HG03460 (cell line): ENCODE results near the gene PRDM16.

ENCODE experiments used
- ATAC-seq: cut with Tn5 transposase; IDR thresholded peaks from one replicate; pipeline ENCODE4 v1.9.1; 2021; ENCODE audit not compliant: unreplicated experiment

Gene PRDM16

DNA sequence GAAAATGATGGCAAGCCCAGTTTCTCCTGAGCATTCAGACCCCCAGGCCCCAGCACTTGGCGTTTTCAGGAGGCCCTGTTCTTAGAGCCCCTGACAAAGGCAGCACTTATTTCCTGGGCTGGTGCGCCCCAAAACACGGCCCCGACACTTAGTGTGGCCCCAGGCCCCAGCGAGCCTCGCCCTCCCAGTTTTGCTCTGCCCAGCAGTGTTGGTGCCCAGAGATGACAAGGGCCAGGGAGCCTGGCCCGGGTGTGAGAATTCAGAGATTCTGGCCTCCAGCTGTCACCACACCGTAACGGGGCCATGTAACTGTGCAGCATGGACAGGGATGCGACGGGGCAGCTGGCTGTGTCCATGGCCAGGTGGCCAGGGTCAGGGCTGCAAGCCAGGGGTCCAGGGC, 367.4 kb downstream of the PRDM16 start:
- ATAC-seq, result no peak

DNA sequence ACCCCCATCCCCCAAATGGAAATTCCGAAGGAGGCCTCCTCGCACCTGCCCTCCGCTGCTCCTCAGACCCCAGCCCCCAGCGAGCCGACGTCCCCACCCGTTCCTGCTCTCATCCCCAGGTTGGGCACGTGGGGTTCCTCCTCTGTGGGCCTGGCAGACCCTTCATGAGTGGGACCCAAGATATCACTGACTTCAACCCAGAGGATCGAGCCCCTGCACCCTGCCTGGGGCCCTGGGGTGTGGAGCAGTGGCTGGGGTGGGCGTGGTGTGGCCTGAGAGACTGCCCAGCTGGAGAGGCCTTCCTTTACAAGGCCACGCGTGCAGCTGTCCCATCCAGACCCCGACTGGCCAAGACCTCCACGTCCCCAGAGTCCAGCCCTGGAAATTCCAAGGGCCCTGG, 367.9 kb downstream of the PRDM16 start:
- no peak for ATAC-seq

DNA sequence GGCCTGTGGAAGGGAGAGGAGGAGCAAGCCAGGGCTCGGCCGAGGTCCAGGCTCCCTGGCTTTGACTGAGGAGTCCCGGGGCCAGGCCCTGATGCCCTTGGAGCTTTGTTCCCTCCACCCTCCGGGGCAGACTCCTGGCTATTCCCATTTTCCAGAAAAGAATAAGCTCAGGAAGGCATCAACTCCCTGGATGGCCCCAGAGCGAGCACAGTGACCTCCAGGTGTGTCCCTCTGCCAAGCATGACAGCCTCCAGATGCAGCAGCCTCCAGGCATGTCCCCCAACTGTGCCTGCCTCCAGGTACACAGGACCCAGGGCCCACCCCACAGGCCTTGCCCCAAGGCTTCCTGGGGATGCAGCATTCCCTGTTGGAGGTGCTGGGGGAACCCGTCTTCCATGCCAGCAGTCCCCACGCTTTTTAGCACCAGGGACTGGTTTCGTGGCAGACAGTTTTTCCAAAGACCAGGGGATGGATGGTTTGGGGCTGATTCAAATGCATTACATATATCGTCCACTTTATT, 369.7 kb downstream of the PRDM16 start:
- no peak for ATAC-seq

DNA sequence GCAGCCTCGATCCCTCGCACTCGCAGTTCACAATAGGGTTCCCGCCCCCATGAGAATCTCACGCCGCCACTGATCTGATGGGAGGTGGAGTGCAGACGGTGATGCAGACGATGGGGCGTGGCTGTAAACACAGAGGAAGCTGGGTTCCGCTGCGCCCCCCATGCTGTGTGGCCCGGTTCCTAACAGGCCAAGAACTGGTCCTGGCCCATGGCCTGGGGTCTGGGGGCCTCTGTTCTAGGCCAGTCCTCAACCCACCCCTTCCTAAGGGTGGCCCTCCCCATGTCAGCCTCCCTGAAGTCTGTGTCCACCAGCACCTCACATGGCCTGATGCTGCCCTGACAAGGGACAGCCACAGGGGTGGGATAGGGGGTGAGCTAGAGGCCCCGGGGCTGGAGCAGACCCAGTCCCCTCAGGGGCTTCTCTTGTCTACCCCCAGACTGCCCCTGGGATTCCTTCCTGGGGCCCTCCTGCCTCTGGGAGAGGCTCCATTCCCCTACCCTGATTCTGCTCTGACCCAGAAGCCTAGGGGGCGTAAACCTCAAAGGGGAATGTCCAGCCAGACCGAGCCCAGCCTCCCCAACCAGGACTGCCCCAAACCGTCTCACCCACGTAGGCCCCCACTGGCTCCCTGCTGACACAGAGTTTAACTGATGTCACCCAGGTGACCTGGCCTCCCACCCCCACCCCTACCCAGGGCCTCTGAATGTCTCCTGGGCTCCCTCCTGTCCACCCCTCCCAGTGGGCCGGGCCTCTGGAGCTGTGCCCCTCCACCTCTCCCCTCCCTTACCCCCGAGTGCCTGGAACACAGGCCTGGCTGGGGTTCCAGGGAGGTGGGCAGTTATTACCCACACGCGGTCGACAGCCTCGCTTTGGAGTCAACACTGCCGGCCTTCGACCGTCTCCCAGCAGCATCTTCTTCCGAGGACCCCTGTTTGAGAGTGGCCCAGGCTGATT, 370.6 kb downstream of the PRDM16 start:
- no peak for ATAC-seq

DNA sequence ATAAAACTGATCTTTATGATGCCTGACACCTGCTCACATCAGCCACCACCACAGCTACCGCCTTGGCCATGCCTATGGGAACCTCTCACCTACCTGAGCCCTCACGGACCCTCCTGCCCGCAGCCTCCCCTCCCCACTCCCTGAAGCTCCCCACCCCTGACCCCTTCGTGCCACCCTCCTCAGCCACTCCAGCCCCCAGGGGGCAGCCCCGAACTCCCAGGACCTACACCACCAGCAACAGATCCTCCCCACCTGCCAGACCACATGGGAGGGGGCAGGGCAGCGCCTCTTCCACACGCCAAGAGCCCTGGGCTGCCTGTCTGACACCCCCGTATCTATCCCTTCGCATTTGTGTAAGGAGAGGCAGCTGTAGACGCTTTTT, 371.3 kb downstream of the PRDM16 start:
- no peak for ATAC-seq

DNA sequence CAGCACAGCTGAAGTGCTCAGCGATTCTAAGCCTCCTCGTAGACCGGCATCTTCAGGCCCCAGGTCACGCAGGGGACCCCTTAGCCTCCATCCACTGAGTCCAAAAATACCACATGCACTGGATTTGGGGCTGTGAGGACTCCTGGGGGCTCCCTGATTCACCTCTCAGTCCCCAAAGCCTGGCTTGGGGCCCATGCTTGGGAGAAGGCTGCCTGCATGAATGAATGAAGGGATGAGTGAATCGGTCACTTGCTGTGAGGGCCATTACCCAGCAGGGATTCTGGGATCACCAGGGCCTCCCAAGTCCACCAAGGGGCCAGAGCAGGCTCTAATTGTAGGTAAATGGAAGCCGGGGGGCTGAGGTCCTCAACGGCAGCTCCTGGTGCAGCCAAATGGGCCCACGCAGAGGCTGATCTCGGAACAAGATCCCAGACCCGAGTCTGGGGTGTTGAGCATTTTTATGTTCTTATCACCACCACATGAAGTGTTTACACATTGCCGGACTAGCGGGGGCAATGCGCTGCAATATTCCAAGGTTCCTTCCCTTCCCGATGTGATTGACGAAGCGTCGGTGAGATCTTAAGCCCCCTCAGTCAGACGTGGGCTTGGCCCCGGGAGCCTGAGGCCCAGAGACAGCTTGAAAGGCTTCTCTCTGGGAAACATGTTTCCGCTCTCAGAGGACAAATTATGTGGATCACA, 371.9 kb downstream of the PRDM16 start:
- ATAC-seq, result no peak

DNA sequence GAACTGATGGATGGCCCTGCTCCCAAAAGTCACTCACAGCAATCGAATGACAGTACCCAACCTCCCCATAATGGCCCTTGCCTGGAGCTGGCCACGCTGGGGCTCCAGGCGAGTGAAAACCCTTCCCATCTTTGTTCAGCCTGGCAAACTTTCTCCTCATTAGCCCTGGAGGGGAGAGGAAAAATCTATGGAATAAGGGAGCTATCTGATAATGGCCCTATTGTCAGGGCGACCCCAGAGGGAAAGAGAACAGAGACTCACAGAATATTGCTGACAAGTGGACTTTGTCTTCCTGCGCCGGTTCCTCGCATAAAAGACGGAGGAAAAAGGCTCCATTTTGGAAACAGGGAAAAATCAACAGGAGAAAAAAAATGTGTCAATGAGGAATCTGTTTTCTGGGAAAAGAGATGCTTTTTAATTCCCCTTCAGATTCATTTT, 372.4 kb downstream of the PRDM16 start:
- ATAC-seq, result no peak

DNA sequence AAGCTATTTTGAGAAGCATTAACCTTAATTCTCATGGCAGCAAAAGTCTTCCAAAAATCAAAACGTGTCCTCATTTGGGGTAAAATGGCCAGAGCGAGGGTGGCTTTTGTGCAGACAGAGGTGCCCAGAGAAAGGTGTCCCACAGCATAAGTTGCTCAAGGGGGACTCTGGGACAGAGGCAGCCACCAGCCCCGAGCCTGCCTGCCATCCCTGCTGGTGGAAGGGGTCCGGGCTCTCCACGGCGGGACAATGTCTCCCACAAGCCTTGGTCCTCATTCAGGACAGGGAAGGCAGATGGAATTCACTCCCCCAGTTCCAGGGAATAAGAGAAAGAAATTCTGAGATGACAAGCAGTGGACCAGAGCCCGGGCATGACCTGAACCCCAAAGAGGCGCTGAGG, 372.9 kb downstream of the PRDM16 start:
- ATAC-seq, result no peak

DNA sequence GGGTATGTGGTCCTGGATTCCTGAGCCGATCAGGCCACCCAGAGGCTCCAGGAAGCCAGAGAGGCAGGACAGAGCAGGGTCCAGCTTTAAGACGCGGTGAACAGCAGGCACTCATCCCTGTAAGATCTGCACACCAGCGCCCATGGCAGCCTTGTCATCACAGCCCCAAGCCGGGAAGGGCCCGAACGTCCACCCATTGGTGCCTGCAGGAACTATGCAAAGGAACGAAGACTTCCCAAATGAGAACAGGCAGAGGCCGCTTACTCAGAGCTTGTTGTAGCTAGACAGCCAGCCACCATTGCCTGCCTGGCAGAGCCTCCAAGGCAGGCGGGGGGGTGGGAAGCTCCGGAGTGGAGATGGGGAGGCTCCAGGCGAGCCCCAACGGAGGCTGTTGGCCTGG, 373.3 kb downstream of the PRDM16 start:
- ATAC-seq, result no peak

DNA sequence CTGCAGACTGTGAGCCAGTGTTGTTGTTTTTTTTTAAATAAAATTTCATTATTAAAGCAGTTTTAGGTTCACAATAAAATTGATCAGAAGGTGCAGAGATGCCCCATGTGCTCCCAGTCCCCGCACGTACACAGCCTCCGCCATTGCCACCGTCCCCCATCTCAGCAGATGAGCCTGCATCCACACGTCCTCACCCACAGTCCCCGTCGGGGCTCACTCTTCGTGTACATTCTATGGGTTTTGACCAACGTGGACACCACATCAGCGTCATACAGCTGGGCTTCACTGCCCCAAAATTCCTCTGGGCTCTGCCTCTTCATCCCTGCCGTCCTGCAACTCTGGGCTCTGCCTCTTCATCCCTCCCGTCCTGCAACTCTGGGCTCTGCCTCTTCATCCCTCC, 373.9 kb downstream of the PRDM16 start:
- ATAC-seq, result no peak

DNA sequence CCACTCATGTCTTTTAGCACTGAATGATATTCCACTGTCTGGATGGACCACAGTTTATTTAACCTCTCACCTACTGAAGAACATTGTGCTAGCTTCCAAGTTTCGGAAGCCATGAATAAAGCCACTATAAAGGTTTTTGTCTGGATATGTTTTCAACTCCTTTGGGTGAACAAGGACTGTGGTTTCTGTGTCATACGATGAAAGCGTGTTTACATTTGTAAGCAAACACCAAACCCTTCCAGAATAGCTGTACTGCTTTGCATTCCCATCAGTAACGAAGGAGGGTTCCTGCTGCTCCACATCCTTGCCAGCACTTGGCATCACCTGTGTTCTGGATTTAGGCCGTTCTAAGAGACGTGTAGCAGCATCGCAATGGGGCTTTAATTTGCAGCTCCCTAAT, 374.8 kb downstream of the PRDM16 start:
- ATAC-seq, result no peak

DNA sequence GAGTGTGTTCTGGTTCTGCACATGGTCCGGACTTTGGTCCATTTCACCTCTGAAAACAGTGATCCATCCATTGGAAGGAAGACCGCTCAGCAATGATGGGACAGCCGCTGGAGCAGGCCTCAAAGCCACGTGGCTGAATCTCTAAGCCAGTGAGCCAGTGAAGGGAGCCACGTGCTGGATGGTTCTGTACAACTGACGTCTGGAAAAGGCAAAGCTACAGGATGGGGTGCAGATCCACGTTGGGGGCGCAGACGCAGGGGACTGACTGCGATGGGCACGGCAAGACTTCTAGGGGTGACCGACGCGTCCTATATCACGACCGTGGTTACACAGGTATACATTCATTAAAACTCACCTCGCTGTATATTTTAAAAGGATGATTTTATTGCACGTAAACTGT, 375.3 kb downstream of the PRDM16 start:
- ATAC-seq, result no peak

DNA sequence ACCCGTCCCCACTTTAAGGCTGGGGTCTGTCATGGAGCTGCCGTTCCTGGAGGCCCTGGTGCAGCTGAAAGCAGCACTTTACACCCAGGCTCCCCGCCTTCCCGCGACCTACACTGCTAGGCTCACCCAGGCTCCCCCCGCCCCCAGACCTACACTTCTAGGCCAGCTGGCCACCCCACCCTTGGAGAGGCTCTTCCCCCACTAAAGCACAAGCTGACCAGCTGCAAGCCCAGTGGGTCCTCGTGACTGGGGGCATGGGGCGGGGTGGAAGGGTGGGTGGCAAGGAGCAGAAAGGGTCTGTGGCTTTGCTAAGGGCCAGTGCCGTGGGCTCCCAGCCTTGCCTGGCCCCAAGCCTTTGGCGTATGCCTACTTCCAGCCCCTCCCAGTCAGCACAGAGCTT, 375.7 kb downstream of the PRDM16 start:
- no peak for ATAC-seq

DNA sequence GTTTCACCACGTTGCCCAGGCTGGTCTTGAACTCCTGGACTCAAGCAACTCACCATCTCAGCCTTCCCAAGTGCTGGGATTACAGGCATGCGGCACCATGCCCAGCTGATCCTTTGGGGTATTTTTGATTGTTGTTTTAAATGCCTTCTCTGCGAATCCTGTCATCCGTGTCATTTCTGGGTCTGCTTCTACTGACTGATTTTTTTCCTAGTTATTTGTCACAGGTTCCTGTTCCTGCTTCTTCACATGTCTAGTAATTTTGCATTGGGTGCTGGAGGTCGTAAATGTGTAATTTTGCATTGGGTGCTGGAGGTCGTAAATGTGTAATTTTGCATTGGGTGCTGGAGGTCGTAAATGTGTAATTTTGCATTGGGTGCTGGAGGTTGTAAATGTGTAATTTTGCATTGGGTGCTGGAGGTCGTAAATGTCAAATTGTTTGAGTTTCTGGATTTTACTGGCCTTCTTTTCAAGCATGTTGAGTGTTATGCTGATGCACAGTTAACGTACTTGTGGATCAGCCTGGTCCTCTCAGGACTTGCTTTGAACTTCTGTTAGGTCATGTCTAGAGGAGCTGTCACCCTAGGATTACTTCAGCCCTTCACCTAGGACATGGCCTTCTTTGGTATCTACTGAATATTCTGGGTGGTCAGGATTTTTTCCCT, 381.3 kb downstream of the PRDM16 start:
- no peak for ATAC-seq

DNA sequence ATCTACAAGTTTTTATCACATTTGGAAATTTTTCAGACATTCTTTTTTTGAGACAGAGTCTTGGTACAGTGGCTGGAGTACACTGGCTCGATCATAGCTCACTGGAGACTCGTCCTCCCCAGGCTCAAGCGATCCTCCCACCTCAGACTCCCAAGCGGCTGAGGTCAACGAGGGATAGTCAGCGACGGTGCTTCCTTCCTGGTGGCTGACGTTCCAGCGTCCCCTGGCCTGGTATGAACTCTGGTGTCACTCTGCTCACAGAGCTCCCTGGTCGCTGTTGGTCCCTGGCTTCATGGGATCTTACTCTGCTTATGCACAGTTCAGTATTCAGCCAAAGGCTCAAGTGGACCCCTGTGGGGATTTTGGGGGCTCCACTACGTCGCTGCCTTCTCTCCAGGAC, 382.0 kb downstream of the PRDM16 start:
- ATAC-seq, result no peak

DNA sequence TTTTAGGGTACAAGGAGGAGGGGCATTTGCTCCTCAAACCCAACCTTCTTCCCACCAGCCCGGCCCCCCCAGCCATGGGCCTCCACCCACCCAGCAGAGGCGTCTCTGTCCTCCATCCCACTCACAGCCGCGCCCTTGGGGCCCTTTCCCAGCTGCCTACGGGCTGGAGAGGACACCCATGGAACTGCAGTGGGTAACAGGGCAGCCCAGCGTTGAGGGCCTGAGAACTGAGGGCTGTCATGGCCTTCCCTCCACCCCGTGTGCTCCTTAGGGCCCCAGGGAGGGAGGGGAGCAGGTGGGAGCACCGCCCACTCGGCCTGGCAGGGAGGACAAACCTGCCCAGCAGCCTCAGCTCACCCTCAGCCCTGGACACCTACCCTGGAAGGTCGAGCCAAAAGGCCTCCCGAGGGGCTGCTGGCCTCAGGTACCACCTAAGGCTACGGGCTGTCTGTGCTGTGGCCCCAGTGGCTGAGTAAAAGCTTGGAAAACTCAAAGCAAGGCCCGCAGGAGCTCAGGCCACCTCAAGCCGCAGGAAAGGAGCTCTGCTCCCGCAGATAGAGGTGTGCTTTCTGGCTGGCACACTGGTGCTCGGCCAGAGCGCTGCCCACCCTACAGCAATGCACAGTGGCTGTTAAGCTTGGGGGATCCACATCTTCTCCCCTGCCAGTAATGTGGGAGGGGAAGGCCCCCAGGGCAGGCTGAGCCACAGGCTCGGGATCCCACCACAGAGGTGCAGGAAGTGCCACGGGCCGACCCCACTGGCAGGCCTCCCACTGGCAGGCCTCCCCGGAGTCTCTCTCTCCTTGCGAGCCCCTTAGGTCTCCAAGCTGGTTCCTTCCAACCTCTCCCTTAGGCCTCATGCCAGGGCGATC, 383.2 kb downstream of the PRDM16 start:
- ATAC-seq, result no peak

DNA sequence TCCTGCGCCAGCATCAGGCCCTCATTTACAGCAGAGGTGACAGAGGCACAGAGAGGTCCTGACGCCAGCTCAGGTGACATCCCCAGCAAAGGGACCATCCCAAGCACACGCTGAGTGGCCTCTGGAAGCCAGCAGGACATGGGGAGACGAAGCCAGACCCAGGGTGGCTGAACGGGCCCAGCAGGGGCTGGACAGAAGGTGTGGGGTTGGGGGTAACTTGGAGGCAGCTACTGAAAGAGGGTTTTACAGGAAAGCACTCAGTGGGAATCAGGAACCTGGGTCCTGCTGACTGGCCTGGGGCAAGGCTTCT, 383.8 kb downstream of the PRDM16 start:
- no peak for ATAC-seq

DNA sequence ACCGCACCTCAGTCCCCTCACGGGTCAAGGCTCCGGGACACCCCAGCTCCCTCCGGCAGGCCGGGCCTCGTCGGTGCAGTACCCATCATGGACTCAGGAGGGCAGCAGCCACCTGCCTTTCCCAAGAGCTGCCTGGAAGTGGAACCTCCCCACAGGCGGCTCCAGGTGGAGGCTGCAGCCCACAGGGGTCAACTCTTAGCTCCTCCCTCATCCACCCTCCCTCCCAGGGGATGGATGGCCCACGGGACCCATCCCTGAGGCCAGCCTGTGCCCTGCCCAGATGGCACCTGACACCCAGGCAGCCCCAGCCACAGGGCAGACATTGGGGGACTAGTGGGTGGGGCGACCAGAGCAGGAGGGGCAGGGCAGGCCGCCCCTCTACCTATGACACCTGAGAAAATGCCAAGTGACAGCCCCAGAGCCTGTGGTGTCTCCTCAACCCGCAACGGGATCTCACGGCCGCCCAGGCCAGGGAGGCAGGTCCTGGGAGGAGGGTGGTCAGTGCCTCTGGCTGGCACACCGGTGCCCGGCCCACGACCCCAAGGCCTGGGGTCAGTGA, 384.3 kb downstream of the PRDM16 start:
- ATAC-seq, result no peak

DNA sequence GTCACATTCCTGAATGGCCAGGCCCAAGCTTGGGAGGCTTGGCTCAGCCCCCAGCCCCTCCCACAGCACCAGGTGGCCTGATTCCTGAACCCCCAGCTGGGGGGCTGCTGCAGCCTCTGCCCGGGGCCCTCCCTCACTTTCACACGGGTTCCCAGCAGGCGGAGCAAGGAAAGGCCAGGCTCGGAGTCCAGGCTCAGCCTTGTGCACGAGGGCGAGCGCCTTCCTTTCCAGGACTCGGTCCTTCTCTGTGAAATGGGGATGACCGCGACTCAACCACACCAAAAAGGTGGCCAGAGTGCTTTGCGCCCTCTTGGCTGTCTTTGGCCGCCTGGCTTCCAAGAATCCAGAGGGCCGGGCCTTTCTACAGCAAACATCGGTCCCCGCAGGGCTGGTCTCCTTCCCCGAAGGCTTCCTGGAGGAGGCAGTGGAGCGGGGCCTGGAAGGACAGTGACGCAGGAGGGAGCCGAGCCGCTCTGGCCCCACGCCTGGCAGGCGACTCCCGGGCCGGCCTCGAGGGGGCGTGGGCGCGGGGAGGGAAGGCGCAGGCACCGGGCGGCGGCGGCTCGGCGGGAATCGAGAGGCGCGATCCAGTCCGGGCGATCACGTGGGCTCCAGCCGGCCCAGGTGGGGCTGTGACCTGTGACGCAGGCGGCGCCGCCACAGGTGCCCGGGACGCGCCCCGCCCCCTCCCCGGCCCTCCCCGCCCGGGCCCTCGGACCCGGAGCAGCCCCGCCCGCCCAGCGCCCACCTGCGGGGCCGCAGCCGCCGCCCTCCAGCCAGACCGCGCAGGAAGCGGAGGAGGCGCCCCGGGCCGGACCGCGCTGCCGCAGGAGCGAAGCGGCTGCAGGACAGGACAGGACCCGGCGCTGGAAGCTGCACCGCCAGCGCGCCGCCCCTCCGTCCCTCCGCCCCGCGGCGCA, 385.1 kb downstream of the PRDM16 start, which contains the start of gene ARHGEF16:
Gene ARHGEF16 (plus strand): TSS at position 775 of the 920 bp plus-strand sequence. CDS start 8,420 bp downstream, outside the sequence.
- no peak for ATAC-seq
